Duodenal mucosa (tissue), 2 donors: ENCODE data around the gene WDR82.

Experiments
- H3K27ac ChIP-seq: one replicate; pipeline ENCODE4 v1.7.0; 2013; ENCODE audit warnings: low read depth, low read length
- H3K27me3 ChIP-seq, 2 donors: one replicate each; pipeline ENCODE4 v1.7.0; 2013; ENCODE audit warnings: low read length in 2 of 2, control low read depth in 1 of 2; ENCODE audit not compliant: insufficient read depth in 2 of 2, control insufficient read depth in 1 of 2
- H3K36me3 ChIP-seq, 2 donors: one replicate each; pipeline ENCODE4 v1.7.0; 2013; ENCODE audit warnings: low read length in 2 of 2, control low read depth in 1 of 2; ENCODE audit not compliant: insufficient read depth in 2 of 2, control insufficient read depth in 1 of 2
- H3K4me1 ChIP-seq, 2 donors: one replicate each; pipeline ENCODE4 v1.7.0; 2013; ENCODE audit warnings: low read length in 2 of 2, control low read depth in 1 of 2; ENCODE audit not compliant: insufficient read depth in 2 of 2, control insufficient read depth in 1 of 2
- H3K4me3 ChIP-seq, 2 donors: one replicate each; pipeline ENCODE4 v1.7.0; 2013; ENCODE audit warnings: low read length in 2 of 2, low read depth in 1 of 2
- H3K9ac ChIP-seq, 2 donors: one replicate each; pipeline ENCODE4 v1.7.0; 2013; ENCODE audit warnings: low read length in 2 of 2, low read depth in 1 of 2
- H3K9me3 ChIP-seq, 2 donors: one replicate each; pipeline ENCODE4 v1.7.0; 2013; ENCODE audit warnings: low read length in 2 of 2, control low read depth in 1 of 2; ENCODE audit not compliant: control insufficient read depth in 1 of 2

The WDR82 gene, protein sequence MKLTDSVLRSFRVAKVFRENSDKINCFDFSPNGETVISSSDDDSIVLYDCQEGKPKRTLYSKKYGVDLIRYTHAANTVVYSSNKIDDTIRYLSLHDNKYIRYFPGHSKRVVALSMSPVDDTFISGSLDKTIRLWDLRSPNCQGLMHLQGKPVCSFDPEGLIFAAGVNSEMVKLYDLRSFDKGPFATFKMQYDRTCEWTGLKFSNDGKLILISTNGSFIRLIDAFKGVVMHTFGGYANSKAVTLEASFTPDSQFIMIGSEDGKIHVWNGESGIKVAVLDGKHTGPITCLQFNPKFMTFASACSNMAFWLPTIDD

DNA sequence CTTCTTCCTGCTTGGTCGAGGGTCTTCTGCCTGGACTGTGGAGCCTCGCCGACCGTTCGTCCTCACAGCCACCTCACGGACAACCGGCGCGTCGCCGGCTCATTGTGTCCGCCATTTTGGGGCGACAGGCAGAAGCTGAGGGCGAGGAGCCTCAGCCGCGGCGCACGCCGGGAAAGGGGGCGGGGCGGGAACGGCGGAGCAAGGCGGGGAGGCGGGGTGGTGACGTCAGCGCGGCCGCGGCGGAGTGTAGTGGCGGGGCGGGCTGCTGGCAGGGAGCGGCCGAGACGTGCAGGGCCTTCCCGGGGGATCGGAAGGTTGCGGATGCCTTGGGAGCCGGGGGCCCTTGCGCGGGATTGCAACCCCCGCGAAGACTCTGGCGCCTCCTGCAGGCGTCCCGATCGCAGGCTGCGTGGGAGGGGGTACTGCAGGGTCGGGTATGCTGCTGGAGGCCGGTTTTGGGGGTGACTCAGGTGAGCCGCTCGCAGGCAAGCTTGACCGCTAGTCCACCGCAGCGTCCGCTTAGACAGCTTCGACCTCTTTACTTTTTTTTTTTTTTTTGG, at the start of gene WDR82:
Gene WDR82 (minus strand): TSS at position 140 of the 560 bp plus-strand sequence. CDS start 288 bp downstream, outside the sequence.
- no peaks in the 10 kb centered on the region for H3K9me3 ChIP-seq
- H3K4me3 ChIP-seq: peak within 1 kb of the TSS; percentile 74 to 95
- H3K4me1 ChIP-seq: peaks cover 39 to 43% of the 10 kb centered on the region in 2 donors
- H3K36me3 ChIP-seq: peaks cover 6 to 11% of the 10 kb centered on the region in 2 donors
- no peaks in the 10 kb centered on the region for H3K27me3 ChIP-seq
- peak within 1 kb of the TSS; percentile 91 to 98 for H3K9ac ChIP-seq
- peak within 1 kb of the TSS; percentile 98 for H3K27ac ChIP-seq

DNA sequence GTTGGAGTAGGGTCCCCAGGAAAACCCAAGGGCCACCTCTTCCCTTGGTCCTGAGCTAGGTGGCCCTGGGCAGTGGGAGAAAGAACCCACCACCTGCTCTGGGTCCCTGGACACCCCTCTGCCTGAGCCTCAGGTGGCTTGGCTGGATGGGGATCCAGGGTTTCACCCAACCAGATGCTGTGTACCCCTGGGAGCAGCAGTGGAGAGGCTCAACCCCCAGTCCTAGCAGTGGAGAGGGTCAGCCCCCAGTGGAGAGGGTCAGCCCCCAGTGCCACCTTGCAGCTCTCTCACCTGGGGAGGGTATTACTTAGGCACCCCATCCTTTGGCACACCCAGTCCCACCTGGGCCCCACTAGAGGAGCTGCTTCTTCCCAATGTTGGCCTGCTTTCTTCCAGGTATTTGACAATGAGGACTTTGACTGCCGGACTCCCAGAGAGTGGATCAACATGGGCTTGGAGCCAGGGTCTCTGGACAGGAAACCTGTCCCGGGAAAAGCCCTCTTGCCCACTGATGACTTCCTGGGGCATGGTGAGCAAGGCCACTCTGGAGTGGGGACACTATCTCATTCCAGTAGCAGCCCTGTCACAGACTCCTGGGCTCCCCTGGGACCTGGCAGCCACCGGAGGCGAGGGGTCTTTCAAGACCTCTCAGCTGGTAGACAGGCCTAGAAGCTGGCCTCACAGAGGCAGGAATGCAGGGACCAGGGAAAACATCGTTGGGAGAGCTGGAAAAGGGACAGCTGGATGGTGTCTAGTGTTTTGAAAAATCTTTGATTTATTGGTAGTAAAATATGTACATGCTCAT, 49.2 kb upstream of the WDR82 start:
- H3K4me3 ChIP-seq: no peak overlapping the region
- H3K27ac ChIP-seq: no peak overlapping the region
- peaks cover 0 to 8% of the 10 kb centered on the region in 2 donors for H3K4me1 ChIP-seq
- H3K9me3 ChIP-seq: no peaks in the 10 kb centered on the region
- peaks cover 0 to 17% of the 10 kb centered on the region in 2 donors for H3K36me3 ChIP-seq
- H3K27me3 ChIP-seq: no peaks in the 10 kb centered on the region
- H3K9ac ChIP-seq: no peak overlapping the region

DNA sequence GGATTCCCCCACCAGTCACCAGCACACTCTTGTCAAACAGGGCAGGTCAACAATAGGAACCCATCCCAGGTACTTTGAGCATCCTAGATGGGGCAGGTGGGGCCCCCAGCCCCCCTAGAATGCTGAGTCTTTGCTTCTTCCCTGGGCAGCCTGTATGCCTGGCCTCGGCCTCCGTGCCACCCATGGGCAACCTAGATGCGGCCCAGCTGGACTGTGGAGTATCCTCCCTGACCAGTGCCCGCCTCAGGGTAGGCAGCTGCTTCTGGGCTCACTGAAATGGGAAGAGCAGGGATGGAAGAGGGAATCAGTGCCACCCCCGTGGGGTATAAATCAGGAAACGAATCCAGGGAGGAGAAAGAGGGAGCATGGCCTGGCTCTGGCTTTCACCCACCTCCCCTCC, 48.5 kb upstream of the WDR82 start:
- H3K36me3 ChIP-seq: peaks cover 0 to 12% of the 10 kb centered on the region in 2 donors
- no peak overlapping the region for H3K27ac ChIP-seq
- no peaks in the 10 kb centered on the region for H3K27me3 ChIP-seq
- no peak overlapping the region for H3K4me3 ChIP-seq
- no peaks in the 10 kb centered on the region for H3K9me3 ChIP-seq
- no peak overlapping the region for H3K9ac ChIP-seq
- H3K4me1 ChIP-seq: peaks cover 0 to 8% of the 10 kb centered on the region in 2 donors

DNA sequence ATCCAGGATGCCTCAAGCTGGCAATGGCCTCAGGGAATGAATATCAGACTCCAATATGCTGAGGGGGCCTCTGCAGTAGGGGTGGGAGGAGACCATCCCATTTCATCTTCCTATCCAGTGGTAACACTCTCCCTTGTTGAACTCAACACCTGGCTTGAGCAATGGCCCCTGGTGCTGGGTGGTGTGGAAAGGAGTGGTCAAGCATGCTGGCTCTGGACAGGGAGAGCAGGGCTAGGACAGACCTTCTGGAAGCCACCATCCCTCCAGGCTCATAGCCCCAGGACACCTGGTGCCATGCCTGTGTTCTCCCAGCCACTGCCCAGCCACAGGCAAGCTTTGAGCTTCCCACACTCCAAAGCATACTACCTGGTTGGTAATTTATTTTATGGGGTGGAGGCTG, 47.2 kb upstream of the WDR82 start:
- Histone ChIP-seq H3K36me3 (peaks cover 0 to 7% of the 10 kb centered on the region in 2 donors), H3K9me3 (no peaks in the 10 kb centered on the region), H3K4me1 (peaks cover 0 to 8% of the 10 kb centered on the region in 2 donors), H3K27me3 (no peaks in the 10 kb centered on the region), H3K9ac (no peak overlapping the region), H3K4me3 (no peak overlapping the region), H3K27ac (no peak overlapping the region)

DNA sequence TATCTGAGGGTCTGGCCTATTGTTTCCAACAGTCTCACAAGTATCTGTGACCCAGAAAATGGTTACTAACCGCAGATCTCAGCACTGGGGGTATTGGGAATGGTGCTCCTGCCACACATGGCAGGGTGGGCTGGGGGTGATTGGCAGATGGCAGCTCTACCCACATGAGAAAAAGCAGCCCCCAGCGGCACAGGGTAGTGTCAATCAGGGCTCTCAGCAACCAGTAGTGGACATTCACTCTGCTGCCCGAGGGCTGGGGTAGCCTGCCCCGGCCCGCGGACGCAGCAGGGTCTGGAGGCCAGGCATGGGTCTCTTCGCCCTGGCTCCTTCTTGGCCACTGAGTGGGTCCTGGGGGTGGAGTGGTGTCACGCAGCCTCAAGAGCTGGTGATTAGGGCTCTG, 46.2 kb upstream of the WDR82 start:
- H3K27me3 ChIP-seq: no peaks in the 10 kb centered on the region
- peaks cover 0 to 8% of the 10 kb centered on the region in 2 donors for H3K4me1 ChIP-seq
- H3K27ac ChIP-seq: no peak overlapping the region
- no peak overlapping the region for H3K4me3 ChIP-seq
- H3K36me3 ChIP-seq: peaks cover 0 to 7% of the 10 kb centered on the region in 2 donors
- H3K9me3 ChIP-seq: no peaks in the 10 kb centered on the region
- no peak overlapping the region for H3K9ac ChIP-seq

DNA sequence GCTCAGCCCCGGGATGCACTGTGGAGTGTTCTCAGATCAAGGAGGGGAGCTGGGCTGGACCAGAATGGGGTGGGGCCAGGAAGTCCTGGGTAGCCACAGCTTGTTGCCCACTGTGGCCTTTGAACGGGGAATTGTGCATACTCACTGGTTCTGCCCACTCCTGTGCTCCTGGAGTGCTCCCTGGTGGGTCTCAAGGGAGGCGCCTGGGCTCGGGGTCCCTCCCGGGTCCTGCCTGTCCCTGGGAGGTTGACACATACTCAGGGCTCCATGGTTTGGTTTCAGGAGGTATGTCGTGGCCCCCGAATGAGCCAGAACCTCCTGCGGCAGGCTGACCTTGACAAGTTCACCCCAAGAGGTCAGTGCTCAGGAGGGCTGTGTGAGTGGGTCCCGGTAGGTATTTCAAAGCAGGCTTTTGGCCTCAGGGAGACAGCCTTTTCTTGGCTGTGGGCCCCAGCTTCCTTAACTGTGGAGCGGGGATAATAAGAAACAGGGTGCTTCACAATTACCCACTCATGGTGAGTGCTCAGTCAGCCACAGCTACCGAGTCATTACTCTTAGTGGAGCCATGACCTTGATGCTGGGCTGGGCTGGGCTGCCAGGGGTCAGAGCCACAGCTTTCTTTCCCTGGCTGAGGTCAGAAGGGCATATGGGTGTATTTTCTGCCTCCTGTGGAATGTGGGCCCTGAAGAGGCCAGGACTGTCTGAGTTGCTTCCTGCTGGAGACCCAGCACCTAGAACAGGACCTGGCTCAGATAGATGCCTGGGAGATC, 45.3 kb upstream of the WDR82 start:
- no peak overlapping the region for H3K9ac ChIP-seq
- H3K27ac ChIP-seq: no peak overlapping the region

DNA sequence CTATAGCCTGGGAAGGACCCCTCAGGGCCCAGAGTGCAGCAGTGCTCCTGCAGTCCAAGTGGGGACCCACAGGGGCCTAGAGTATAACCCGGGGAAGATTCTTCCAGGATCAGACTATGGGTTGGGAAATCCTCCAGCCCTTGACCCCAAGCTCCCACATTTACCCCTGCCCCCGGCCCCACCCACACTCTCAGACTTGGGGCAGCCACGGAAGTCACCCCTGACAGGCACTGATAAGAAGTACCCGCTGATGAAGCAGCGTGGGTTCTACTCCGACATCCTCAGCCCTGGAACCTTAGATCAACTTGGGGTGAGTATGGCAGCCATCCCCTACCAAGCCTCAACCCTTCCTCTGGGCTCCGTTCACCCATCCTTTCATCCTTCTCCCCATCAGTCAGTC, 44.0 kb upstream of the WDR82 start:
- H3K9me3 ChIP-seq: no peaks in the 10 kb centered on the region
- no peak overlapping the region for H3K9ac ChIP-seq
- no peak overlapping the region for H3K27ac ChIP-seq
- no peak overlapping the region for H3K4me3 ChIP-seq
- H3K36me3 ChIP-seq: no peaks in the 10 kb centered on the region
- peaks cover 0 to 11% of the 10 kb centered on the region in 2 donors for H3K4me1 ChIP-seq
- no peaks in the 10 kb centered on the region for H3K27me3 ChIP-seq

More for the DNA sequence above, 45.3 kb upstream of the WDR82 start:
- H3K27me3 ChIP-seq: no peaks in the 10 kb centered on the region
- no peak overlapping the region for H3K4me3 ChIP-seq
- peaks cover 0 to 7% of the 10 kb centered on the region in 2 donors for H3K36me3 ChIP-seq
- H3K9me3 ChIP-seq: no peaks in the 10 kb centered on the region
- peaks cover 0 to 8% of the 10 kb centered on the region in 2 donors for H3K4me1 ChIP-seq

DNA sequence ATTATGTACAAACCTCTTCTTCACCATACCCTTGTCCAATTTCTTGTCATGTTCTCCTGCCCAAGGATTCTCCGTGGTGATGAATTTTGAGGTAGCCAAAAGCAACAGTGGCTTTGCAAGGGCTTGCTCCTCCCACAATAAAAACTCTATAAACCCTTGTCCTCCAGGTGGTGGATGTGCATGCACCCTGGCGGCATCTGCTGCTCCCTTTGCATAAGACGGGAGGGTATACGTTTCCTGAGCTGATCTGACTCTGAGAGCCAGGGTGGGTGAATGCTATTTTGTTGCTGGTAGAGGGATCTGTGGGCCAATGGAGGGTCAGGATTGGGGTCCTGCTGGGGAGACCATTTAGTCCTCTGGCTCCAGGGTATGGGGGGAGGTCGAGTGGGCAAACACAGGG, 43.0 kb upstream of the WDR82 start:
- Histone ChIP-seq H3K4me3 (no peak overlapping the region), H3K36me3 (no peaks in the 10 kb centered on the region), H3K27ac (no peak overlapping the region), H3K4me1 (peaks cover 6 to 16% of the 10 kb centered on the region in 2 donors), H3K9ac (no peak overlapping the region), H3K27me3 (no peaks in the 10 kb centered on the region), H3K9me3 (no peaks in the 10 kb centered on the region)

DNA sequence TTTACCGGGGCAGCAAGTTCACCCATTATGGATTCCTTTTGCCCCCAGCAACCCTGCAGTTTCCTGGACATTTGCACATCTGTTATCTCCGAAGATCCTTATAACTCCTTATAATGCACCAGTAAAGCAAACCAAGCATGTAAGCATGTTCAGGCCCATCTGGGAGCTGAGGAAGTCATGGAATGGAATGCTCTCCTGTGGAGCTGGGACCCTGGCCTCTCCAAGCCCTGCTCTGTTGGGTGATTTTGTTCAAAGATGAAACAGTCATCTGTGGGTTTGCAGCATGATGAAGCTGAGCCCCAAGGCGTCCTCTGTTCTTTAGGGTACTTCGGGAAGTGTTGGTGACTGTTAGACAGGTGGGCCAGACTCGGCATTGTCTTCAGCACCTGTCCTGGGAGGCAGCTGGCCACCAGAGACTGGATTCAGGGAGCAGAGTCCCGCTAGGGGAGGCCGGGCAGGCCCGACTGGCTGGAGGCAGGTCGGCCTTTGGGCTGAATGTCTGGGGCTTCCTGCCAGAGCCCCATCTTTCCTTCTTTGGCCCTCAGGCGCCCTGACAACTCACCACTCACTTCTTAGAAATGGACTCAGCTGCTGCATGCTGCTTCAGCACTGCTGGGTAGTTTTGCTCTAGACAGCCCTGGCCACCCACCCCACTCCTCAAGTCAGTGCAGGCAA, 41.6 kb upstream of the WDR82 start:
- Histone ChIP-seq H3K9ac (no peak overlapping the region), H3K27ac (no peak overlapping the region), H3K4me1 (peaks cover 6 to 16% of the 10 kb centered on the region in 2 donors), H3K27me3 (no peaks in the 10 kb centered on the region), H3K36me3 (no peaks in the 10 kb centered on the region), H3K4me3 (no peak overlapping the region), H3K9me3 (no peaks in the 10 kb centered on the region)
